ENCODE measurements around the gene SIRT3. TPM values are rescaled to one million over a fixed set of nuclear protein-coding genes. Genes with fewer than 3 reads are reported as not detected.

The SIRT3 gene
- total RNA-seq, 1 donor from 2014 or later: 33.2 TPM

- no peak for TF ChIP-seq CTCF (IDR thresholded peaks at IDR 0.05; ENCODE audit: unreplicated experiment)
- Mint-ChIP-seq H3K4me3 (no peak overlapping the region), H3K27ac (no peak overlapping the region), H3K4me1 (no peaks in the 10 kb centered on the region), H3K27me3 (ENCODE audit: low read depth) (no peaks in the 10 kb centered on the region), H3K9me3 (no peaks in the 10 kb centered on the region), H3K36me3 (peaks cover 31% of the 10 kb centered on the region)
- DNase-seq (ENCODE audit: low spot score in 2 of 2, unreplicated experiment in 2 of 2): no peak
Measured at GRCh38 chr11:252666-253065, 16.5 kb upstream of the SIRT3 start.

- no peak overlapping the region for H3K4me3 Mint-ChIP-seq
- no peak overlapping the region for H3K27ac Mint-ChIP-seq
- TF ChIP-seq CTCF (IDR thresholded peaks at IDR 0.05; ENCODE audit: unreplicated experiment): no peak
- no peak for DNase-seq (ENCODE audit: low spot score in 2 of 2, unreplicated experiment in 2 of 2)
- no peaks in the 10 kb centered on the region for H3K9me3 Mint-ChIP-seq
- peaks cover 38% of the 10 kb centered on the region for H3K36me3 Mint-ChIP-seq
- H3K27me3 Mint-ChIP-seq (ENCODE audit: low read depth): no peaks in the 10 kb centered on the region
- no peaks in the 10 kb centered on the region for H3K4me1 Mint-ChIP-seq
Measured at GRCh38 chr11:251550-251949, 15.4 kb upstream of the SIRT3 start.

- peak in 1 of 2 experiments; percentile 76 for DNase-seq (ENCODE audit: low spot score in 2 of 2, unreplicated experiment in 2 of 2)
- Mint-ChIP-seq H3K27me3 (ENCODE audit: low read depth) (no peaks in the 10 kb centered on the region), H3K36me3 (peaks cover 43% of the 10 kb centered on the region), H3K27ac (peak overlapping the region; percentile 64), H3K9me3 (no peaks in the 10 kb centered on the region), H3K4me1 (no peaks in the 10 kb centered on the region), H3K4me3 (no peak overlapping the region)
- TF ChIP-seq CTCF (IDR thresholded peaks at IDR 0.05; ENCODE audit: unreplicated experiment): peak; percentile 71
Measured at GRCh38 chr11:250740-251299, 14.7 kb upstream of the SIRT3 start.

GRCh38 chr11:250274-250673 is 14.1 kb upstream of the SIRT3 start:
- peaks cover 46% of the 10 kb centered on the region for H3K36me3 Mint-ChIP-seq
- no peak overlapping the region for H3K27ac Mint-ChIP-seq
- no peak for TF ChIP-seq CTCF (IDR thresholded peaks at IDR 0.05; ENCODE audit: unreplicated experiment)
- DNase-seq (ENCODE audit: low spot score in 2 of 2, unreplicated experiment in 2 of 2): no peak
- no peaks in the 10 kb centered on the region for H3K9me3 Mint-ChIP-seq
- no peak overlapping the region for H3K4me3 Mint-ChIP-seq
- no peaks in the 10 kb centered on the region for H3K4me1 Mint-ChIP-seq
- H3K27me3 Mint-ChIP-seq (ENCODE audit: low read depth): no peaks in the 10 kb centered on the region

- Mint-ChIP-seq H3K4me1 (no peaks in the 10 kb centered on the region), H3K27ac (no peak overlapping the region), H3K27me3 (ENCODE audit: low read depth) (no peaks in the 10 kb centered on the region), H3K4me3 (no peak overlapping the region), H3K36me3 (peaks cover 51% of the 10 kb centered on the region), H3K9me3 (no peaks in the 10 kb centered on the region)
- DNase-seq (ENCODE audit: low spot score in 2 of 2, unreplicated experiment in 2 of 2): no peak
- no peak for TF ChIP-seq CTCF (IDR thresholded peaks at IDR 0.05; ENCODE audit: unreplicated experiment)
Measured at GRCh38 chr11:249062-249461, 12.9 kb upstream of the SIRT3 start.

GRCh38 chr11:244376-244775 is 8.2 kb upstream of the SIRT3 start:
- Mint-ChIP-seq H3K27ac (no peak overlapping the region), H3K4me3 (no peak overlapping the region), H3K4me1 (no peaks in the 10 kb centered on the region), H3K27me3 (ENCODE audit: low read depth) (no peaks in the 10 kb centered on the region), H3K9me3 (no peaks in the 10 kb centered on the region), H3K36me3 (peaks cover 50% of the 10 kb centered on the region)
- TF ChIP-seq CTCF (IDR thresholded peaks at IDR 0.05; ENCODE audit: unreplicated experiment): no peak
- no peak for DNase-seq (ENCODE audit: low spot score in 2 of 2, unreplicated experiment in 2 of 2)
